ENCODE measurements around the gene SEMA4B.

SEMA4B gene

DNA sequence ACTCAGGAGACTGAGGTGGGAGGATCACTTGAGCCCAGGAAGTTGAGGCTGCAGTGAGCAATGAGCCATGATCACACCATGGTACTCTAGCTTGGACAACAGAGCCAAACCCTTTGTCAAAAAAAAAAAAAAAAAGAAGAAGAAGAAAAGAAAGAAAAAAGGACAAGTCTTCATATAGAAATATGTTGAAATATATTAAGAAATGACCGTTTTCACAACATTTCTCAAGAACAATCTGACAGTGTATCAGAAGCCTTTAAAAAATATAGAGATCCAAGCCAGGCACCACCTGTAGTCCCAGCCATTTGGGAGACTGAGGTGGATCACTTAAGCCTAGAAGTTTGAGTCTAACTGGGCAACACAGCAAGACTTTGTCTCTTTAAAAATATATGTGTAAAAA is 29.5 kb upstream of the SEMA4B start:
- FAIRE-seq (no peak), DNase-seq (ENCODE audit: insufficient read length, low spot score) (no peak)
- TF ChIP-seq, protein P1, sequence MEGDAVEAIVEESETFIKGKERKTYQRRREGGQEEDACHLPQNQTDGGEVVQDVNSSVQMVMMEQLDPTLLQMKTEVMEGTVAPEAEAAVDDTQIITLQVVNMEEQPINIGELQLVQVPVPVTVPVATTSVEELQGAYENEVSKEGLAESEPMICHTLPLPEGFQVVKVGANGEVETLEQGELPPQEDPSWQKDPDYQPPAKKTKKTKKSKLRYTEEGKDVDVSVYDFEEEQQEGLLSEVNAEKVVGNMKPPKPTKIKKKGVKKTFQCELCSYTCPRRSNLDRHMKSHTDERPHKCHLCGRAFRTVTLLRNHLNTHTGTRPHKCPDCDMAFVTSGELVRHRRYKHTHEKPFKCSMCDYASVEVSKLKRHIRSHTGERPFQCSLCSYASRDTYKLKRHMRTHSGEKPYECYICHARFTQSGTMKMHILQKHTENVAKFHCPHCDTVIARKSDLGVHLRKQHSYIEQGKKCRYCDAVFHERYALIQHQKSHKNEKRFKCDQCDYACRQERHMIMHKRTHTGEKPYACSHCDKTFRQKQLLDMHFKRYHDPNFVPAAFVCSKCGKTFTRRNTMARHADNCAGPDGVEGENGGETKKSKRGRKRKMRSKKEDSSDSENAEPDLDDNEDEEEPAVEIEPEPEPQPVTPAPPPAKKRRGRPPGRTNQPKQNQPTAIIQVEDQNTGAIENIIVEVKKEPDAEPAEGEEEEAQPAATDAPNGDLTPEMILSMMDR (IDR thresholded peaks at IDR 0.05; ENCODE audit: insufficient read depth, missing control alignments) = no peak

DNA sequence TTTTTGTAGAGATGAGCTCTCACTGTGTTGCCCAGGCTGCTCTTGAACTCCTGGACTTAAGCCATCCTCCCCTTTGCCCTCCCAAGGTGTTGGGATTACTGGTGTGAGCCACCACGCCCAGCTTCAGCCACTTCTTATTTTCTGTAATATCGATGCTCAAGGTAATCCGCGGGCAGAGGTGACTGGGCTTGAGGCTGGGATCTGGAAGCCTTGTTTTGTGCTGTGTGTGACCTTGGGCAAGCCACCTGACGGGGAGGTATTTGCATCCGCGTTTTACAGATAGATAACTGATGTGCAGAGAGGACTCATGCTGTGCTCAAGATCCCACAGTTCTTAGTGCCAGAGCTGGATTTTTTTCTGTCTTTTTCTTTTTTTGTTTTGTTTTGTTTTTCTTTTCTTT is 27.8 kb upstream of the SEMA4B start:
- DNase-seq (ENCODE audit: insufficient read length, low spot score) = no peak
- TF ChIP-seq, protein P1 (IDR thresholded peaks at IDR 0.05; ENCODE audit: insufficient read depth, missing control alignments) = no peak
- no peak for FAIRE-seq

DNA sequence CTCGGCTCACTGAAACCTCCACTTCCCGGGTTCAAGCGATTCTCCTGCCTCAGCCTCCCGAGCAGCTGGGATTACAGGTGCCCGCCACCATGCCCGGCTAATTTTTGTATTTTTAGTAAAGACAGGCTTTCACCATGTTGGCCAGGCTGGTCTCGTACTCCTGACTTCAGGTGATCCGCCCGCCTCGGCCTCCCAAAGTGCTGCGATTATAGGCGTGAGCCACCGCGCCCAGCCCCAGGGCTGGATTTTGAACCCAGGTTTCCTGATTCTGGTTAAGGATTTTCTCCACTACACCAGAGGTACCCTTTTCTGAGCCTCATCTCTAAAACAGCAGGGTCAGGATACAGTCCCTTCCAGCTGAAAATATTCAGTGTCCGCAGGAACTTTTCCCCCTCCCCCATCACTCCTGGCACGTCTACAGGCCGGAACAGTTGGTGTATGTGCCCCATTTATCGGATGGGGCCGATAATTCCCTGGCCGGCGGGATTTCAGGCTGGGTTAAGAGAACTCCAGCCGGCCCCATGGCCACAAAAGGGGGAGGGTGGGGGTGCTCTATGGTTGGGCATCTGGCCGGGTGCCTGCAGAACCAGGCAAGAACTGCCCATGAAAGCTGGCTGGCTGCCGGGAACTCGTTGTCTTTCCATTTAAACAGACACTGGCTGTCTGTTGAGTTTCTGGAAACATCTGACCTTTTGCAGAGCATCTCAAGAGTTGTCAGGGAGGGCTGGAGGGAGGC is 26.8 kb upstream of the SEMA4B start:
- TF ChIP-seq, protein P1 (IDR thresholded peaks at IDR 0.05; ENCODE audit: insufficient read depth, missing control alignments) = no peak
- FAIRE-seq = no peak
- DNase-seq (ENCODE audit: insufficient read length, low spot score) = no peak

DNA sequence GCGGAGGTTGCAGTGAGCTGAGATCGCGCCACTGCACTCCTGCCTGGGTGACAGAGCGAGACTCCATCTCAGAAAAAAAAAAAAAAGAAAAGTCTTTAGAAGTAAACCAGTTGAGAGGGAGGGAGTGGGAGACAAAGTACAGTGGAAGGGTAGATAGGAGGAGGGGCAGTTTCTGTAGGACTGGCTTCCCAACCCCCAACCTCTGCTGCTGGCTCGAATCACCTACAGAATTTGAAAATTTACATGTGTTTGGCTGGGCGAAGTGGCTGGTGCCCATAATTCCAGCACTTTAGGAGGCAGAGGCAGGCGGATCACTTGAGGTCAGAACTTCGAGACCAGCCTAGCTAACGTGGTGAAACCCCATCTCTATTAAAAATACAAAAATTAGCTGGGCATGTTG is 24.1 kb upstream of the SEMA4B start:
- DNase-seq (ENCODE audit: insufficient read length, low spot score) (no peak), FAIRE-seq (no peak)
- TF ChIP-seq, protein P1 (IDR thresholded peaks at IDR 0.05; ENCODE audit: insufficient read depth, missing control alignments) = no peak

DNA sequence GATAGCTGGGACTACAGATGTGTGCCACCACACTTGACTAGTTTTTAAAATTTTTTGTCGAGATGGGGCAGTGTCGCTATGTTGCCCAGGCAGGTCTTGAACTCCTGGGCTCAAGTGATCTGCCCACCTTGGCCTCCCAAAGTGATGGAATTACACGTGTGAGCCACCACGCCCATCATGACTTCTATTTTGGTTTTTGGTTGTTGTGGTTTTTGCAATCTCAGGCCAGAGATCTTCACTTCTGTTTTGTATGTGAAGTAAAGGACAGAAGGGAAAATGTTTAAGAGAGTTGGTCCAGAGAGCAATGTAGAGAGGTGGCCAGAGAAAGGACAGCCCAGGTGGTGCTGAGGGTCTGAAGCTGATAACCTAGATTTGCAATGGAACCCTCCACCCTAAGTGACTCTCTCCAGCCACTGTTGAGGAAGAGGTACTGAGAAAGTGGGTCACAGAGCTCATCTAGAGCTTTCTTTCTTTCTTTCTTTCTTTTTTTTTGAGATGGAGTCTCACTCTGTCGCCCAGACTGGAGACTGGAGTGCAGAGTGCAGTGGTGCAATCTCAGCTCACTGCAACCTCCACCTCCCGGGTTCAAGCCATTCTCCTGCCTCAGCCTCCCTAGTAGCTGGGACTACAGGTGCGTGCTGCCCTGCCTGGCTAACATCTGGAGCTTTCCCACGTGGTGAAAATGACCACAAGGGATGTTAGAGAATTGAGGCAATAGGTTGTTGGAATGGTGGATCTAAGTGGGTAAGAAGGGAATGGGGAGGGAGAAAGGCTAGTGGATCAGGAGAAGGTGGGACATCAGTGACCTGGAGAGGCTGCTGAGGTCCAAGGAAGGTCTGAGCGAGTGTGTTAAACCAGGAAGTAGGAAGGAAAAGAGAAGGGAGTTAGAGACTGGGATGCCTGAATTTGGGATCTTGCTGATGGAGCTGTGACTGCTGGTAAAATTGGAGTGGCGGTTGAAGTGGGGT is 22.4 kb upstream of the SEMA4B start:
- DNase-seq (ENCODE audit: insufficient read length, low spot score) (no peak), FAIRE-seq (no peak)
- TF ChIP-seq, protein P1 (IDR thresholded peaks at IDR 0.05; ENCODE audit: insufficient read depth, missing control alignments) = no peak

DNA sequence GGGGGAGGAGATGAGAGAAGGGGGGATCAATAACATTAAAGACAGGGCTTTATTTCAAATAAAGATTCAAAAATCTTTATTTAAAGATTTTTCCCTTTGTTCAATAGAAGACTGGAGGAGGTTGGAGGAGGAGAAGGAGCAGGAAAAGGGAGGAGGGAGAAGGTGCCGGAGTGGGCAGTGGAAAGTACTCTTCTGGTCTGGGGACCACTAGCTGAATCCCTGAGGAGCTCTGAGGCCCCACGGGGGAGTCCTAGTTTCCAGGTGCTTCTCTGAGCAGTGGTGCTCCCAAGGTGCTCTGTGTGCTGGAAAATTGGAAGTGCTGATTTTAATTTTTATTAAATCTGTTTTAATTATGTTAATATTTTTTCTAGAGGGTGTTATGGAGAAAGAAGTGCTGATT is 19.4 kb upstream of the SEMA4B start:
- no peak for FAIRE-seq
- TF ChIP-seq, protein P1 (IDR thresholded peaks at IDR 0.05; ENCODE audit: insufficient read depth, missing control alignments) = no peak
- DNase-seq (ENCODE audit: insufficient read length, low spot score) = no peak

All from D721Med (cell line).